Endothelial cell of umbilical vein (primary cell): Measurements from ENCODE around the gene STIMATE.

Experiments
- CTCF ChIP-seq, 2 donors: IDR thresholded peaks; 1 replicate in 1 of 2; 2 replicates in 1 of 2; pipeline ENCODE4 v1.5.1; 2011; ENCODE audit warnings: low read length in 2 of 2, mild to moderate bottlenecking in 2 of 2, moderate library complexity in 2 of 2, control low read depth in 1 of 2, inconsistent platforms in 1 of 2, low read depth in 1 of 2; ENCODE audit not compliant: insufficient read depth in 1 of 2; ENCODE audit errors: extremely low read depth in 1 of 2
- MAX ChIP-seq: IDR thresholded peaks from 2 replicates; pipeline ENCODE4 v1.6.1; 2011; ENCODE audit not compliant: insufficient read depth, insufficient read length
- POLR2A ChIP-seq: IDR thresholded peaks from 2 replicates; pipeline ENCODE4 v1.6.1; 2012; ENCODE audit warnings: low read depth, mild to moderate bottlenecking, control low read depth, low read length

- TF ChIP-seq CTCF (IDR thresholded peaks at IDR 0.05; ENCODE audit: extremely low read depth in 1 of 2, insufficient read depth in 1 of 2, low read depth in 1 of 2, low read length in 2 of 2) (no peak), POLR2A (no peak), MAX (no peak)
These were observed 11.2 kb downstream of the STIMATE start for GRCh38 chr3:52886049-52886730.
